ENCODE data around the gene MRO. TPM values are rescaled to one million over a fixed set of nuclear protein-coding genes. Genes with fewer than 3 reads are reported as not detected.

The MRO gene
- total and polyA plus RNA-seq, 2 of the 4 experiments (the other 2 are of a cell fraction): not detected

GRCh38 chr18:50829644-50830043 lies 9.8 kb upstream of the MRO start:
- no peak overlapping the region for H3K23ac ChIP-seq (ENCODE audit: low read depth, low read length)
- H3K79me1 ChIP-seq (ENCODE audit: low read depth in 1 of 2, low read length in 2 of 2): no peaks in the 10 kb centered on the region
- in situ Hi-C loops (cut with MboI; ENCODE audit: low sequenced_read_pairs) (no loop called here), intact Hi-C loops (cut with micrococcal nuclease) (no loop called here), dilution Hi-C loops (cut with HindIII; ENCODE audit: low sequenced_read_pairs, unreplicated experiment) (no loop called here)
- H3K9ac ChIP-seq (ENCODE audit: low read depth, low read length): no peak overlapping the region
- H3K4me2 ChIP-seq (ENCODE audit: low read depth, low read length): no peak overlapping the region
- no TSS peak for BruUV-seq (replicated peaks)
- no peak overlapping the region for H4K91ac ChIP-seq (ENCODE audit: insufficient read depth, low read depth, low read length)
- H3K4me1 ChIP-seq (ENCODE audit: control insufficient read depth, insufficient read depth, low read length): no peaks in the 10 kb centered on the region
- no peak overlapping the region for H2AK5ac ChIP-seq (ENCODE audit: low read depth, low read length)
- no peak overlapping the region for H3K4ac ChIP-seq (ENCODE audit: low read depth, low read length)
- H3K27me3 ChIP-seq (ENCODE audit: control insufficient read depth, insufficient read depth, low read length): peaks cover 3% of the 10 kb centered on the region
- ChIA-PET POLR2A (ENCODE audit: unreplicated experiment) (no interaction called here), CTCF (no interaction called here)
- H2AFZ ChIP-seq (replicated peaks; ENCODE audit: low read length, poor library complexity): no peak overlapping the region
- H2BK15ac ChIP-seq (ENCODE audit: low read depth, low read length): no peak overlapping the region
- H3K9me3 ChIP-seq (ENCODE audit: control insufficient read depth, insufficient read depth, low read length): no peaks in the 10 kb centered on the region
- WGBS, 2 experiments (ENCODE audit: extremely low coverage in 2 of 2, insufficient read length in 1 of 2): 20% methylated on average over 1 of the region's 5 CpGs; no CpG with 5 or more reads in 1 of the 2 experiments
- H3K56ac ChIP-seq (ENCODE audit: extremely low read depth, insufficient read depth, low read length): no peak overlapping the region
- H2BK20ac ChIP-seq (ENCODE audit: low read depth, low read length): no peak overlapping the region
- no peak overlapping the region for H2AK9ac ChIP-seq (replicated peaks; ENCODE audit: low read depth, low read length, poor library complexity)
- TF ChIP-seq, protein P1, sequence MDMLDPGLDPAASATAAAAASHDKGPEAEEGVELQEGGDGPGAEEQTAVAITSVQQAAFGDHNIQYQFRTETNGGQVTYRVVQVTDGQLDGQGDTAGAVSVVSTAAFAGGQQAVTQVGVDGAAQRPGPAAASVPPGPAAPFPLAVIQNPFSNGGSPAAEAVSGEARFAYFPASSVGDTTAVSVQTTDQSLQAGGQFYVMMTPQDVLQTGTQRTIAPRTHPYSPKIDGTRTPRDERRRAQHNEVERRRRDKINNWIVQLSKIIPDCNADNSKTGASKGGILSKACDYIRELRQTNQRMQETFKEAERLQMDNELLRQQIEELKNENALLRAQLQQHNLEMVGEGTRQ (IDR thresholded peaks at IDR 0.05; ENCODE audit: low read depth, low read length): no peak
- TF ChIP-seq CHD1 (IDR thresholded peaks at IDR 0.05; ENCODE audit: low read depth, low read length) (no peak), BHLHE40 (IDR thresholded peaks at IDR 0.05; ENCODE audit: low read depth, low read length) (no peak), MAFK (IDR thresholded peaks at IDR 0.05; ENCODE audit: low read depth, low read length) (no peak), MAZ (IDR thresholded peaks at IDR 0.05; ENCODE audit: borderline replicate concordance, low read depth, low read length) (no peak), RAD21 (IDR thresholded peaks at IDR 0.05; ENCODE audit: low read length) (no peak), SMC3 (IDR thresholded peaks at IDR 0.05; ENCODE audit: low read depth, low read length) (no peak), RCOR1 (IDR thresholded peaks at IDR 0.05; ENCODE audit: insufficient replicate concordance, low read length) (no peak), NFE2L2 (IDR thresholded peaks at IDR 0.05; ENCODE audit: low read depth, low read length) (no peak), CEBPB (IDR thresholded peaks at IDR 0.05; ENCODE audit: low read depth, low read length) (no peak), POLR2A (IDR thresholded peaks at IDR 0.05; ENCODE audit: low read depth, low read length) (no peak), MXI1 (IDR thresholded peaks at IDR 0.05; ENCODE audit: borderline replicate concordance, low read depth, low read length) (no peak), RFX5 (IDR thresholded peaks at IDR 0.05; ENCODE audit: low read depth, low read length) (no peak), FOS (IDR thresholded peaks at IDR 0.05; ENCODE audit: low read depth, low read length) (no peak)
- TF ChIP-seq, protein P2, sequence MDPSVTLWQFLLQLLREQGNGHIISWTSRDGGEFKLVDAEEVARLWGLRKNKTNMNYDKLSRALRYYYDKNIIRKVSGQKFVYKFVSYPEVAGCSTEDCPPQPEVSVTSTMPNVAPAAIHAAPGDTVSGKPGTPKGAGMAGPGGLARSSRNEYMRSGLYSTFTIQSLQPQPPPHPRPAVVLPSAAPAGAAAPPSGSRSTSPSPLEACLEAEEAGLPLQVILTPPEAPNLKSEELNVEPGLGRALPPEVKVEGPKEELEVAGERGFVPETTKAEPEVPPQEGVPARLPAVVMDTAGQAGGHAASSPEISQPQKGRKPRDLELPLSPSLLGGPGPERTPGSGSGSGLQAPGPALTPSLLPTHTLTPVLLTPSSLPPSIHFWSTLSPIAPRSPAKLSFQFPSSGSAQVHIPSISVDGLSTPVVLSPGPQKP (IDR thresholded peaks at IDR 0.05; ENCODE audit: borderline replicate concordance, low read depth, low read length): no peak
- TF ChIP-seq, protein P3, sequence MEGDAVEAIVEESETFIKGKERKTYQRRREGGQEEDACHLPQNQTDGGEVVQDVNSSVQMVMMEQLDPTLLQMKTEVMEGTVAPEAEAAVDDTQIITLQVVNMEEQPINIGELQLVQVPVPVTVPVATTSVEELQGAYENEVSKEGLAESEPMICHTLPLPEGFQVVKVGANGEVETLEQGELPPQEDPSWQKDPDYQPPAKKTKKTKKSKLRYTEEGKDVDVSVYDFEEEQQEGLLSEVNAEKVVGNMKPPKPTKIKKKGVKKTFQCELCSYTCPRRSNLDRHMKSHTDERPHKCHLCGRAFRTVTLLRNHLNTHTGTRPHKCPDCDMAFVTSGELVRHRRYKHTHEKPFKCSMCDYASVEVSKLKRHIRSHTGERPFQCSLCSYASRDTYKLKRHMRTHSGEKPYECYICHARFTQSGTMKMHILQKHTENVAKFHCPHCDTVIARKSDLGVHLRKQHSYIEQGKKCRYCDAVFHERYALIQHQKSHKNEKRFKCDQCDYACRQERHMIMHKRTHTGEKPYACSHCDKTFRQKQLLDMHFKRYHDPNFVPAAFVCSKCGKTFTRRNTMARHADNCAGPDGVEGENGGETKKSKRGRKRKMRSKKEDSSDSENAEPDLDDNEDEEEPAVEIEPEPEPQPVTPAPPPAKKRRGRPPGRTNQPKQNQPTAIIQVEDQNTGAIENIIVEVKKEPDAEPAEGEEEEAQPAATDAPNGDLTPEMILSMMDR (conservative IDR thresholded peaks at IDR 0.05; ENCODE audit: low read depth, low read length): no peak
- ATAC-seq (ENCODE audit: low read depth): peak; percentile 53; the same call in 1 of the 2 replicates
- H4K20me1 ChIP-seq (ENCODE audit: insufficient read depth, low read length): no peaks in the 10 kb centered on the region
- H3K18ac ChIP-seq (ENCODE audit: low read depth, low read length): no peak overlapping the region
- no peak overlapping the region for H3K27ac ChIP-seq (ENCODE audit: insufficient read depth, low read length)
- no peak overlapping the region for H4K5ac ChIP-seq (ENCODE audit: low read depth, low read length)
- no peaks in the 10 kb centered on the region for H3K36me3 ChIP-seq (ENCODE audit: control insufficient read depth, insufficient read depth, low read length)
- H2BK120ac ChIP-seq (ENCODE audit: low read depth, low read length): no peak overlapping the region
- no peaks in the 10 kb centered on the region for H3K9me1 ChIP-seq (ENCODE audit: insufficient read depth, low read length)
- no peak for DNase-seq
- no peak overlapping the region for H3K4me3 ChIP-seq (ENCODE audit: insufficient read depth, low read depth, low read length)
- no peak overlapping the region for H2BK5ac ChIP-seq (ENCODE audit: low read depth, low read length, poor library complexity, severe bottlenecking)
- no peak overlapping the region for H4K8ac ChIP-seq (ENCODE audit: low read depth in 2 of 2, low read length in 2 of 2)
- no peak overlapping the region for H3K14ac ChIP-seq (replicated peaks; ENCODE audit: low read depth, low read length)
